ENCODE data around the gene LAMC2.

GRCh38 chr1:183283286-183283685 is 97.2 kb downstream of the LAMC2 start:
- TF ChIP-seq, protein P1, sequence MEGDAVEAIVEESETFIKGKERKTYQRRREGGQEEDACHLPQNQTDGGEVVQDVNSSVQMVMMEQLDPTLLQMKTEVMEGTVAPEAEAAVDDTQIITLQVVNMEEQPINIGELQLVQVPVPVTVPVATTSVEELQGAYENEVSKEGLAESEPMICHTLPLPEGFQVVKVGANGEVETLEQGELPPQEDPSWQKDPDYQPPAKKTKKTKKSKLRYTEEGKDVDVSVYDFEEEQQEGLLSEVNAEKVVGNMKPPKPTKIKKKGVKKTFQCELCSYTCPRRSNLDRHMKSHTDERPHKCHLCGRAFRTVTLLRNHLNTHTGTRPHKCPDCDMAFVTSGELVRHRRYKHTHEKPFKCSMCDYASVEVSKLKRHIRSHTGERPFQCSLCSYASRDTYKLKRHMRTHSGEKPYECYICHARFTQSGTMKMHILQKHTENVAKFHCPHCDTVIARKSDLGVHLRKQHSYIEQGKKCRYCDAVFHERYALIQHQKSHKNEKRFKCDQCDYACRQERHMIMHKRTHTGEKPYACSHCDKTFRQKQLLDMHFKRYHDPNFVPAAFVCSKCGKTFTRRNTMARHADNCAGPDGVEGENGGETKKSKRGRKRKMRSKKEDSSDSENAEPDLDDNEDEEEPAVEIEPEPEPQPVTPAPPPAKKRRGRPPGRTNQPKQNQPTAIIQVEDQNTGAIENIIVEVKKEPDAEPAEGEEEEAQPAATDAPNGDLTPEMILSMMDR (IDR thresholded peaks at IDR 0.05), result no peak
- TF ChIP-seq POLR2A (IDR thresholded peaks at IDR 0.05; ENCODE audit: low read depth) (no peak), POLR2AphosphoS5 (IDR thresholded peaks at IDR 0.05) (no peak), EP300 (IDR thresholded peaks at IDR 0.05) (no peak)

All from esophagus muscularis mucosa (tissue), 4 donors.